Left renal pelvis (tissue), 4 donors: Measurements from ENCODE around the gene PNPLA6. TPM values are rescaled to one million over a fixed set of nuclear protein-coding genes. Genes with fewer than 3 reads are reported as not detected.

Experiments used
- DNase-seq, 4 donors: peaks; one replicate each; pipeline ENCODE4 v3.0.0-alpha.2; 2013; ENCODE audit warnings: low read depth in 4 of 4, low spot score in 3 of 4
- polyA plus RNA-seq, 4 donors: library from polyadenylated mRNA; unstranded; fragments of 120-200 nt; gene quantifications; one replicate each; pipeline ENCODE4 v1.2.1, GENCODE V29; 2013; ENCODE audit not compliant: insufficient read length in 4 of 4

Gene PNPLA6
- polyA plus RNA-seq, 4 donors, result 25.2 to 53.3 (median 38.7) TPM

DNA sequence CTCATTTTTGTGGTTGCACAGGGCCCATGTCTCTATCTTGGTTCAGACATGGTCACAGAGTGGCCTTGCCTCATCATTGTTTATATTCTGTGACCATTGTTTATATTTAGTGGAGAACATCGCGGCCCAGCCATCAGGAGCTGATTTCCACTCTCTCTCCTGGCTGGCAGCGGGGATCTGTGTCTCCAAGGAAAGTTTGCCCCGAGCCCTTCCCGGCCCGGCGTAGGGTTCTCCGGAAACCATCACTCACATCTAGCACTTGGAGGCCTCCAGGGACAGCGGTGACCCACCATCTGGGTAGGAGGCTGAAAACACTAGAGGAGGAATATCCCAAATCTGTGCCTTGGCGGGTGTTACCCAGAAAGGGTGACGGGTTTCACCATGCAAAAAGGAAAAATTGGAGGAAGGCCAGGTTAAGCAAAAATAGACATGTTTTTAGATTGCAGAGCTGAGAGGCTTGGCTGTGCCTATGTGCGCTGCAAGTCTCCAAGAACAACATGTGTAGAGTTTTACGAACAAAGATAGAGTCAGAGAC is 20.3 kb upstream of the PNPLA6 start:
- DNase-seq, result no peak

- no peak for DNase-seq
Measured at GRCh38 chr19:7515645-7516151, 19.8 kb upstream of the PNPLA6 start, which contains the start of gene ZNF358. Gene ZNF358, plus strand, starts transcription at chr19:7516103. Its CDS starts 3,140 bp downstream, at chr19:7519243.

DNA sequence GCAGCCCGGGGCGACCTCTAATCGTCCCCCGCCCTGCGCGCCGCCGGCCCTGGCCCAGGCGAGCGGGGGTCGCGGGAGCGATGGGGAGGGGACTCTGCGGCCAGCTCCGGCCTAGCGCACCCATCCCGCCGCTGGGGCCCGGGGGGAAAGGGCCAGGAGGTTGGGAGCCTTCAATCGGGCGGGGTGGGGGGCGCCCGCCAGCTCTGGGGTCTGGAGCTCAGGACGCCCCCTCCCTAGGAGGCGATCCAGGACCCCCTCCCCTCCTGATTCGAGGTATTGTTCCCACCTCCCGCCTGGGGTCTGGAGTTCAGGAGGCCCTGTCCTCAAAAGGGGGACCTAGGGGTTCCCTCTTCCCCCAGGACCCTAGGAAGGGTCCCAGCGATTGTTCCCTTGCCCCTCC is 19.2 kb upstream of the PNPLA6 start:
- DNase-seq, result no peak

DNA sequence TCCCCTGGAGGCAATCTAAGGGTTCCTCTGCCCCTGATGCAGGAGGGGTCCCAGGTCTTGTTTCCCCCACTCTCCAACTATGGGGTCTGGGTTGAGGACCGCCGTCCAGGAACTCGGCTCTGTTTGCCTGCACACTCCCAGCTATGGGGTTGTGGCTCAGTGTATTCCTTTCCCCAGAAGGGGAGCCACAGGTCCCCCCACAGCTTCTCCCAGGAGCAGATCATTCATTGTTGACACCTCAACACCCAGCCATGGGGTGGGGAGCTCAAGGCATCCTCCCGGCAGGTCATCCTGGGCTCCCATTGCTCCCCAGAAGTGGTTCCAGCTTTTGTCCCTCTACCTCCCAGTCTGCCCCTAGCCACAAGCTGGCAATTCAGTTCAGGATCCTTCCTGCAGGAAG is 18.6 kb upstream of the PNPLA6 start:
- no peak for DNase-seq

GRCh38 chr19:7519361-7520130 is 16.0 kb upstream of the PNPLA6 start:
- DNase-seq, result no peak

GRCh38 chr19:7520131-7521051 is 15.1 kb upstream of the PNPLA6 start:
- DNase-seq, result no peak

DNA sequence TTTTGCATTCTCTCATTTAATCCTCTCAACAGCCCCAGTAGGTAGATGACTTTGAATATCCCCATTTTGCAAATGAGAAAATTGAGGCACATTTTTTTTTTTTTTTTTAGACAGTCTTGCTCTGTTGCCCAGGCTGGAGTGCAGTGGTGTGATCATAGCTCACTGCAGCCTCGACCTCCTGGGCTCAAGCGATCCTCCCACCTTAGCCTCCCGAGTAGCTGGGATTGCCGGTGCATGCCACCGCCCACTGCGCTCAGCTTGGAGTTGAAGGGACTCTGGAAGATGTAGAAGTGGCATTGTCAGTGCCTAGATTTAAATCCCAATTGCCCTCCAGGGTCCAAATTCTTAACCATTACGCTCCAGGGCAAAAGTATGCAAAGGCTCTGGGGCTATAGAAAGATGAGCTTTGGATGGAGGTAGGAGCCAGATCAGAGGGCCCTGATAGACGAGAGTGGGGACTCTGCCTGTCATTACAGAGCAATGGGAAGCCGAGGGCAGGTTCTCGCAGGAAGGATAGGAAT is 13.9 kb upstream of the PNPLA6 start:
- no peak for DNase-seq

GRCh38 chr19:7522072-7522922 is 13.2 kb upstream of the PNPLA6 start, which contains the start of gene MCOLN1:
Gene MCOLN1, plus strand, starts transcription at chr19:7522624. Its CDS starts 127 bp downstream, at chr19:7522751.
- DNase-seq, result peak; percentile 93 to 95 (median 94)

- no peak for DNase-seq
Measured at GRCh38 chr19:7522923-7523667, 12.4 kb upstream of the PNPLA6 start.

DNA sequence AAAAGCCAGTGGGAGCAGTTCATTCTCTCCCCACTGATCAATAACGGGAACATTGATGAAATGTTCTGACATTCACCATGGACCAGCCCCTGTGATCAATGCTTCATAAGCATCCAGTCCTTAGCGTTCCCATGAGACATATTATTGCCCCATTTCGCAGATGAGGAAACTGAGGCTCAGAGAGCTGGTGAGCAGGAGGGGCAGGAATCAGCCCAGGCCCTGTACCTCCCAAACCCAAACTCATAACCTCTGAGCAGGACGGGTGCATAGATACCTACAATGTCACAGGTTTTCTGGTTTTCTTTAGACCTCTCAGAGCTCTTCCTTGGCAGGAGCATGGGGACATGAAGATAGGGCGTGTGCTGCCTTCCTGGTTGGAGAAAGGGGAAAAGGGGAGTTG is 11.0 kb upstream of the PNPLA6 start:
- DNase-seq, result no peak

DNA sequence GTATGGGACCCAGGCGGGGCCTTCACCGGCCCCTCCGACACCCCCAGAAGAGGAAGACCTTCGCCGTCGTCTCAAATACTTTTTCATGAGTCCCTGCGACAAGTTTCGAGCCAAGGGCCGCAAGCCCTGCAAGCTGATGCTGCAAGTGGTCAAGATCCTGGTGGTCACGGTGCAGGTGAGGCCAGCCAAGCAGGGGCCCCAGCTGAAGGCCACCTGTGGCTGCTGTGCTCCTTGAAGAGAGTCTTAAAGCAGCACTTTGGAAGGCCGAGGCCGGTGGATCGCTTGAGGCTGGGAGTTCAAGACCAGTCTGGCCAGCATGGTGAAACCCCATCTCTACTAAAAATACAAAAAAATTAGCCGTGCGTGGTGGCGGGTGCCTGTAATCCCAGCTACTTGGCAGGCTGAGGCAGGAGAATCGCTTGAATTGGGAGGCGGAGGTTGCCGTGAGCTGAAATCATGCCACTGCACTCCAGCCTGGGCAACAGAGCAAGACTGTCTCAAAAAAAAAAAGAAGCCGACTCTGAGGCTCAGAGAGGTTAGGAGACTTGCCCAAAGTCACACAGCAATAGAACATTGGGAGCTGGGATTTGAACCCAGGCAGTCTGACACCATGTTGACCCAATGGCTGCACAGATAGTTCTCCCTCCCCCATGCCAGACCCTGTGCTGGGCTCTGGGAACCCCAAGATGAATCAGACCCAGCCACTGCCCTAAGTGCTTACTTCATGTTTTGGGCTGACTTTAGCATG is 10.4 kb upstream of the PNPLA6 start:
- no peak for DNase-seq

- no peak for DNase-seq
Measured at GRCh38 chr19:7526059-7526929, 9.2 kb upstream of the PNPLA6 start.

DNA sequence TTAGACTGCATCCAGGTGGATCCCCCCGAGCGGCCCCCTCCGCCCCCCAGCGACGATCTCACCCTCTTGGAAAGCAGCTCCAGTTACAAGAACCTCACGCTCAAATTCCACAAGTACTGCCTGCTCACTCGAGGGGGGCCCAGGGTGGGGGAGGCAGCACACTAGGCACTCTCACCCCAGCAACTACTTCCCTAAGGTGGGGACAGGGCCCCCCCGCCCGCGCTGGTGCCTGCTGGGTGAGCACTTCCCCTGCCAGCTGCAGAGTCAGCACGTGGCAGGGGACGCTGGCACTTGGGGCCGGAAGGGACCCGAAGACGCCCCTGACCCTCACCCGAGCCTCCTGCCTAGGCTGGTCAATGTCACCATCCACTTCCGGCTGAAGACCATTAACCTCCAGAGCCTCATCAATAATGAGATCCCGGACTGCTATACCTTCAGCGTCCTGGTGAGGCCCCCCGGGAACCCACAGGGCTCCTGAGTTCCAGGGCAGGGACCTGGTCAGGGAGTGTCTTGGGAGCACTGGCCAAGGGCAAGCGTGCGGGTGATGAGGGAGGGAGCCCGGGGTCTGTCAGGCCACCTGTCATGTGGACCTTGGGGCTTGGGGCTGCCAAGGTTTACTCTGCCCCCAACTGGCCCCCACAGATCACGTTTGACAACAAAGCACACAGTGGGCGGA is 7.9 kb upstream of the PNPLA6 start:
- no peak for DNase-seq

- no peak for DNase-seq
Measured at GRCh38 chr19:7528192-7528519, 7.4 kb upstream of the PNPLA6 start.

DNA sequence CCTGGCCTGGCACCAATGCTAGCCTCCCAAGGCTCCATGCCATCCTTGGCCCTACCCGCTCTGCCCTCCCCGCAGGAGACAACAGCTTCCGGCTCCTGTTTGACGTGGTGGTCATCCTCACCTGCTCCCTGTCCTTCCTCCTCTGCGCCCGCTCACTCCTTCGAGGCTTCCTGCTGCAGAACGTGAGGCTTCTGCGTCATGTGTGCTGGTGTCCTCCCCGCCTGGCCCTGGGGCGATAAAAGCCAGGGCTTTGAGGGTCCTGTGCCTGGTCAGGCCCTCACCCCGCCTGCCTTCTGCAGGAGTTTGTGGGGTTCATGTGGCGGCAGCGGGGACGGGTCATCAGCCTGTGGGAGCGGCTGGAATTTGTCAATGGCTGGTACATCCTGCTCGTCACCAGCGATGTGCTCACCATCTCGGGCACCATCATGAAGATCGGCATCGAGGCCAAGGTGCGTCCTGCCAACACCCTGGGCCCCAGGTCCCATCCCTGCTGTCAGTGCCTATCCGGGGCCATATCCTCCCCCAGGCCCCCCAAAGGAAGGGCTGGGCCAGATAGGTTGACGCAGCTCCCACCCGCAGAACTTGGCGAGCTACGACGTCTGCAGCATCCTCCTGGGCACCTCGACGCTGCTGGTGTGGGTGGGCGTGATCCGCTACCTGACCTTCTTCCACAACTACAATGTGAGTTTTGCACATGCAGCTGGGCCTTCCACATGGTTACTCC is 6.8 kb upstream of the PNPLA6 start:
- DNase-seq, result no peak

- no peak for DNase-seq
Measured at GRCh38 chr19:7529246-7529600, 6.3 kb upstream of the PNPLA6 start.
